Astrocyte of the spinal cord (primary cell): Measurements from ENCODE around the gene FBXL15.
"Not testable (repeated sequence)": the region's sequence is repeated elsewhere in the genome, so short reads cannot be mapped to it uniquely, and the experiment has no call there.

Experiments
- DNase-seq: peaks from one replicate; pipeline ENCODE4 v3.0.0; 2011; ENCODE audit warnings: low read depth, low spot score
- H3K4me3 ChIP-seq: 2 replicates; pipeline ENCODE4 v1.5.1; 2011; ENCODE audit warnings: low read depth, mild to moderate bottlenecking, low read length, moderate library complexity
- CTCF ChIP-seq: IDR thresholded peaks from 2 replicates; pipeline ENCODE4 v1.5.1; 2012; ENCODE audit warnings: low read depth, mild to moderate bottlenecking, low read length, inconsistent platforms
- in situ Hi-C: cut with HindIII; loops from 2 replicates; pipeline ENCODE4 v1.10.0; 2017; ENCODE audit warnings: low sequenced_read_pairs

The FBXL15 gene

GRCh38 chr10:102453502-102453901 is 32.9 kb downstream of the FBXL15 start:
- no peak for TF ChIP-seq CTCF
- in situ Hi-C loops, result no loop called here
- H3K4me3 ChIP-seq, result no peak overlapping the region
- DNase-seq, result no peak

- H3K4me3 ChIP-seq, in situ Hi-C loops, DNase-seq: not testable (repeated sequence)
These were observed 34.2 kb downstream of the FBXL15 start for GRCh38 chr10:102454662-102455487.

GRCh38 chr10:102455893-102456471 is 35.3 kb downstream of the FBXL15 start:
- peak; percentile 79 for DNase-seq
- no peak for TF ChIP-seq CTCF
- in situ Hi-C loops, result no loop called here
- H3K4me3 ChIP-seq, result no peak overlapping the region

- no peak for TF ChIP-seq CTCF
- no peak for DNase-seq
- in situ Hi-C loops, result no loop called here
- H3K4me3 ChIP-seq, result no peak overlapping the region
These were observed 37.0 kb downstream of the FBXL15 start for GRCh38 chr10:102457591-102458150.

GRCh38 chr10:102458656-102459055 is 38.0 kb downstream of the FBXL15 start:
- no peak overlapping the region for H3K4me3 ChIP-seq
- no peak for TF ChIP-seq CTCF
- in situ Hi-C loops, result no loop called here
- no peak for DNase-seq

- in situ Hi-C loops, result no loop called here
- TF ChIP-seq CTCF, result no peak
- peak overlapping the region; percentile 55 for H3K4me3 ChIP-seq
- DNase-seq, result no peak
These were observed 40.2 kb downstream of the FBXL15 start for GRCh38 chr10:102460836-102461186.
